HEK293T (cell line): ENCODE data around the gene GNG13.

Experiments
- CTCF ChIA-PET: fragments of 350-600 bp; formaldehyde crosslinking; extraction: SDS; loops from one replicate; lab custom pipeline; 2021; ENCODE audit warnings: antibody characterized with exemption, inconsistent platforms; lab: Yijun Ruan, JAX
- POLR2A ChIA-PET: fragments of 350-600 bp; formaldehyde crosslinking; extraction: SDS; loops from one replicate; lab custom pipeline; 2020; ENCODE audit warnings: antibody characterized with exemption, inconsistent platforms; lab: Yijun Ruan, JAX
- DNase-seq: peaks from one replicate; pipeline ENCODE4 v3.0.0; 2012; ENCODE audit warnings: mixed read lengths; ENCODE audit errors: extremely low spot score
- ARNT ChIP-seq: fragments of 450-650 bp; IDR thresholded peaks from 2 replicates; pipeline ENCODE4 v1.6.1; 2017; ENCODE audit warnings: mild to moderate bottlenecking
- BHLHE40 ChIP-seq: fragments of 450-650 bp; IDR thresholded peaks from 2 replicates; pipeline ENCODE4 v1.6.1; 2016; ENCODE audit warnings: mild to moderate bottlenecking, moderate library complexity, borderline replicate concordance
- CTBP1 ChIP-seq: fragments of 450-650 bp; IDR thresholded peaks from 2 replicates; pipeline ENCODE4 v1.6.1; 2016; ENCODE audit warnings: borderline replicate concordance
- ELF4 ChIP-seq: fragments of 450-650 bp; IDR thresholded peaks from 2 replicates; pipeline ENCODE4 v1.6.1; 2017; ENCODE audit warnings: antibody characterized with exemption
- FOXA1 ChIP-seq: fragments of 450-650 bp; IDR thresholded peaks from 2 replicates; pipeline ENCODE4 v1.6.1; 2016; ENCODE audit warnings: mild to moderate bottlenecking
- FOXK2 ChIP-seq: fragments of 450-650 bp; IDR thresholded peaks from 2 replicates; pipeline ENCODE4 v1.6.1; 2016; ENCODE audit warnings: mild to moderate bottlenecking
- FOXM1 ChIP-seq: fragments of 450-650 bp; IDR thresholded peaks from 2 replicates; pipeline ENCODE4 v1.6.1; 2017; ENCODE audit warnings: mild to moderate bottlenecking, borderline replicate concordance
- HDGF ChIP-seq: fragments of 450-650 bp; IDR thresholded peaks from 2 replicates; pipeline ENCODE4 v1.6.1; 2017; ENCODE audit warnings: antibody characterized with exemption, borderline replicate concordance
- L3MBTL2 ChIP-seq: fragments of 450-650 bp; conservative IDR thresholded peaks from 2 replicates; pipeline ENCODE4 v1.6.1; 2016; ENCODE audit warnings: mild to moderate bottlenecking
- LEF1 ChIP-seq: fragments of 450-650 bp; IDR thresholded peaks from 2 replicates; pipeline ENCODE4 v1.6.1; 2017; ENCODE audit warnings: mild to moderate bottlenecking, borderline replicate concordance
- NFRKB ChIP-seq: fragments of 450-650 bp; IDR thresholded peaks from 2 replicates; pipeline ENCODE4 v1.6.1; 2016; ENCODE audit warnings: mild to moderate bottlenecking, moderate library complexity
- PKNOX1 ChIP-seq: fragments of 450-650 bp; IDR thresholded peaks from 2 replicates; pipeline ENCODE4 v1.6.1; 2016
- SP1 ChIP-seq: fragments of 450-650 bp; IDR thresholded peaks from 2 replicates; pipeline ENCODE4 v1.6.1; 2017
- SUZ12 ChIP-seq: fragments of 450-650 bp; IDR thresholded peaks from 2 replicates; pipeline ENCODE4 v1.6.1; 2016; ENCODE audit warnings: mild to moderate bottlenecking
- TARDBP ChIP-seq: fragments of 450-650 bp; IDR thresholded peaks from 2 replicates; pipeline ENCODE4 v1.6.1; 2016
- ZNF384 ChIP-seq: fragments of 450-650 bp; IDR thresholded peaks from 2 replicates; pipeline ENCODE4 v1.6.1; 2016

The GNG13 gene

GRCh38 chr16:843771-844170 lies 43.2 kb upstream of the GNG13 start:
- no peak for DNase-seq
- TF ChIP-seq ZNF384, result no peak
- no peak for TF ChIP-seq HDGF
- no peak for TF ChIP-seq ELF4
- TF ChIP-seq CTBP1, result no peak
- no peak for TF ChIP-seq LEF1
- TF ChIP-seq TARDBP, result no peak
- no peak for TF ChIP-seq SP1
- no peak for TF ChIP-seq NFRKB
- no peak for TF ChIP-seq FOXA1
- no peak for TF ChIP-seq ARNT
- no peak for TF ChIP-seq PKNOX1
- TF ChIP-seq L3MBTL2, result no peak
- ChIA-PET POLR2A (no interaction called here), CTCF (no interaction called here)

GRCh38 chr16:842711-843560 lies 42.4 kb upstream of the GNG13 start:
- DNase-seq, result no peak
- ChIA-PET CTCF (no interaction called here), POLR2A (no interaction called here)
- TF ChIP-seq FOXA1, result no peak
- no peak for TF ChIP-seq CTBP1
- no peak for TF ChIP-seq FOXM1
- no peak for TF ChIP-seq PKNOX1
- no peak for TF ChIP-seq ELF4
- no peak for TF ChIP-seq NFRKB
- no peak for TF ChIP-seq FOXK2
- no peak for TF ChIP-seq ZNF384
- TF ChIP-seq SUZ12, result no peak

- TF ChIP-seq HDGF, result no peak
- TF ChIP-seq L3MBTL2, result no peak
- no peak for TF ChIP-seq ARNT
- no peak for TF ChIP-seq FOXA1
- TF ChIP-seq BHLHE40, result no peak
- TF ChIP-seq PKNOX1, result no peak
- TF ChIP-seq FOXK2, result no peak
- TF ChIP-seq ELF4, result no peak
- no peak for TF ChIP-seq SUZ12
- POLR2A ChIA-PET, result no interaction called here
- no peak for DNase-seq
- CTCF ChIA-PET, result no interaction called here
These were observed 41.5 kb upstream of the GNG13 start for GRCh38 chr16:842061-842476.

- DNase-seq, result no peak
- TF ChIP-seq SUZ12 (no peak), CTBP1 (no peak)
- CTCF ChIA-PET, result no interaction called here
- POLR2A ChIA-PET, result no interaction called here
These were observed 41.0 kb upstream of the GNG13 start for GRCh38 chr16:841455-842060.

GRCh38 chr16:840561-841454 lies 40.3 kb upstream of the GNG13 start:
- CTCF ChIA-PET, result no interaction called here
- POLR2A ChIA-PET, result no interaction called here
- DNase-seq, result no peak
- TF ChIP-seq HDGF, result no peak
- no peak for TF ChIP-seq PKNOX1
- TF ChIP-seq LEF1, result no peak
- no peak for TF ChIP-seq FOXM1
